Neuronal stem cell (in vitro differentiated cells): ENCODE data around the gene SPTBN5.

ENCODE experiments used
- DNase-seq: peaks from one replicate; pipeline ENCODE4 v3.0.0-alpha.2; 2013; ENCODE audit warnings: low spot score
- H2AFZ ChIP-seq: one replicate; pipeline ENCODE4 v1.6.1; 2013; ENCODE audit warnings: mild to moderate bottlenecking, low read length, inconsistent platforms
- H2AK5ac ChIP-seq: 2 replicates; pipeline ENCODE4 v1.6.1; 2013; ENCODE audit warnings: low read depth, mild to moderate bottlenecking, inconsistent platforms, low read length, moderate library complexity, mixed read lengths
- H2BK120ac ChIP-seq: 2 replicates; pipeline ENCODE4 v1.6.1; 2013; ENCODE audit warnings: low read depth, mild to moderate bottlenecking, inconsistent platforms, low read length, moderate library complexity, mixed read lengths
- H2BK12ac ChIP-seq: one replicate; pipeline ENCODE4 v1.6.1; 2013; ENCODE audit warnings: low read length, inconsistent platforms
- H2BK15ac ChIP-seq: 2 replicates; pipeline ENCODE4 v1.6.1; 2013; ENCODE audit warnings: mild to moderate bottlenecking, low read length, inconsistent platforms, mixed read lengths
- H2BK5ac ChIP-seq: one replicate; pipeline ENCODE4 v1.6.1; 2013; ENCODE audit warnings: inconsistent platforms, mild to moderate bottlenecking, low read length, moderate library complexity
- H3K14ac ChIP-seq: one replicate; pipeline ENCODE4 v1.6.1; 2013; ENCODE audit warnings: low read length, inconsistent platforms
- H3K18ac ChIP-seq: 2 replicates; pipeline ENCODE4 v1.6.1; 2013; ENCODE audit warnings: low read length, inconsistent platforms
- H3K23ac ChIP-seq: 2 replicates; pipeline ENCODE4 v1.6.1; 2013; ENCODE audit warnings: low read depth, mild to moderate bottlenecking, mixed read lengths, low read length, inconsistent platforms; ENCODE audit not compliant: poor library complexity
- H3K27ac ChIP-seq: replicated peaks from 3 replicates; pipeline ENCODE4 v1.5.1; 2013; ENCODE audit warnings: low read length, inconsistent platforms
- H3K27me3 ChIP-seq, 3 experiments: 2 replicates each; pipeline ENCODE4 v1.6.1; 2013; ENCODE audit warnings: low read length in 3 of 3, mild to moderate bottlenecking in 2 of 3, inconsistent platforms in 1 of 3, low read depth in 1 of 3, mixed read lengths in 1 of 3, moderate library complexity in 1 of 3; ENCODE audit not compliant: control insufficient read depth in 3 of 3, insufficient read depth in 3 of 3
- H3K36me3 ChIP-seq, 2 donors: replicated peaks in 1 of 2; 2 replicates each; pipeline ENCODE4 v1.6.1; 2013; ENCODE audit warnings: low read length in 2 of 2; ENCODE audit not compliant: control insufficient read depth in 2 of 2, insufficient read depth in 2 of 2
- H3K4ac ChIP-seq: 2 replicates; pipeline ENCODE4 v1.6.1; 2013; ENCODE audit warnings: inconsistent platforms, mild to moderate bottlenecking, low read length, moderate library complexity
- H3K4me1 ChIP-seq, 2 donors: 1 replicate in 1 of 2; 2 replicates in 1 of 2; pipeline ENCODE4 v1.6.1; 2013; ENCODE audit warnings: low read length in 2 of 2, low read depth in 1 of 2; ENCODE audit not compliant: control insufficient read depth in 2 of 2, insufficient read depth in 1 of 2
- H3K4me2 ChIP-seq: one replicate; pipeline ENCODE4 v1.6.1; 2013; ENCODE audit warnings: mild to moderate bottlenecking, low read length, inconsistent platforms; ENCODE audit not compliant: insufficient read depth, poor library complexity, severe bottlenecking
- H3K4me3 ChIP-seq, 2 donors: 2 replicates each; pipeline ENCODE4 v1.5.1; 2013; ENCODE audit warnings: low read length in 2 of 2, mild to moderate bottlenecking in 2 of 2, inconsistent platforms in 1 of 2, moderate library complexity in 1 of 2
- H3K79me1 ChIP-seq: one replicate; pipeline ENCODE4 v1.6.1; 2013; ENCODE audit warnings: low read depth, mild to moderate bottlenecking, inconsistent platforms, low read length, moderate library complexity
- H3K9ac ChIP-seq: one replicate; pipeline ENCODE4 v1.6.1; 2013; ENCODE audit warnings: mild to moderate bottlenecking, low read depth, low read length, inconsistent platforms; ENCODE audit not compliant: poor library complexity
- H3K9me3 ChIP-seq, 2 donors: replicated peaks in 1 of 2; 2 replicates each; pipeline versions ENCODE3 to v1.6.1; 2013; ENCODE audit warnings: low read length in 2 of 2, mild to moderate bottlenecking in 2 of 2, inconsistent platforms in 1 of 2, low read depth in 1 of 2, mixed read lengths in 1 of 2, moderate library complexity in 1 of 2; ENCODE audit not compliant: control insufficient read depth in 2 of 2, insufficient read depth in 1 of 2
- H4K8ac ChIP-seq: one replicate; pipeline ENCODE4 v1.6.1; 2013; ENCODE audit warnings: low read depth, mild to moderate bottlenecking, inconsistent platforms, low read length, moderate library complexity
- H4K91ac ChIP-seq: one replicate; pipeline ENCODE4 v1.6.1; 2013; ENCODE audit warnings: low read length, low read depth, mild to moderate bottlenecking, inconsistent platforms; ENCODE audit not compliant: poor library complexity
- WGBS, 2 donors: extraction: QIAGEN DNeasy Blood & Tissue Kit; methylation state at CpG; one replicate each; pipeline ENCODE4 v1.1.7; 2013; ENCODE audit warnings: missing lambda C conversion rate in 2 of 2, mixed read lengths in 1 of 2; ENCODE audit not compliant: insufficient read length in 2 of 2, insufficient replicate concordance in 1 of 2; ENCODE audit errors: extremely low coverage in 2 of 2; 5-methylcytosine and 5-hydroxymethylcytosine counted together

Gene SPTBN5

DNA sequence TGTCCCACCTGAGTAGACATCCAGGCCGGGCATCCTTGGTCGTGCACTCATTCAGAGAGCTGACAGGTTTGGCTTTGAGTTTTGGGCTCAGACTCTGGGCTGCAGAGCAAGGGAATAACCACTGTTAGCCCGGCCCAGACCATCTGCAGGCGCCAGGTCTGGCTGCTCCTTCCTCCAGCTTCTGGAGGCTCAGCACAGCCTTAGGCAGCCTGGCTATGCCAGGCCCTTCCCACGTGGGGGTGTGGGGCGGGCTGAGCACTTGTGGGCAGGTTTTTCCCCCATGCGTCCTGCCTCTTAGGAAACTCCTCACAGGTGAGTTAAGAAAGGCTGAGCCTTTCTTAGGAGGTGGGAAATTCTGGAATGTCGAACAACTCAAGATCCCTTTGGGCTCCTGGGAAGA is 44.0 kb downstream of the SPTBN5 start:
- no peak overlapping the region for H4K91ac ChIP-seq
- no peak overlapping the region for H3K4me3 ChIP-seq
- no peak overlapping the region for H3K9ac ChIP-seq
- no peaks in the 10 kb centered on the region for H3K9me3 ChIP-seq
- H3K36me3 ChIP-seq = peaks cover 21 to 39% of the 10 kb centered on the region in 2 donors
- no CpG with 5 or more reads among the region's 8 CpGs for WGBS, 2 donors
- no peaks in the 10 kb centered on the region for H3K27me3 ChIP-seq
- no peak overlapping the region for H3K14ac ChIP-seq
- H2AFZ ChIP-seq = no peak overlapping the region
- peak overlapping the region; percentile 13 for H2AK5ac ChIP-seq
- H2BK12ac ChIP-seq = no peak overlapping the region
- no peak overlapping the region for H3K4me2 ChIP-seq
- H4K8ac ChIP-seq = no peak overlapping the region
- H2BK120ac ChIP-seq = no peak overlapping the region
- no peak overlapping the region for H3K27ac ChIP-seq
- H3K18ac ChIP-seq = no peak overlapping the region
- DNase-seq = no peak
- no peak overlapping the region for H2BK5ac ChIP-seq
- no peak overlapping the region for H3K23ac ChIP-seq
- no peak overlapping the region for H3K4ac ChIP-seq
- H3K4me1 ChIP-seq = peaks cover under 1 to 3% of the 10 kb centered on the region in 2 donors
- no peaks in the 10 kb centered on the region for H3K79me1 ChIP-seq
- H2BK15ac ChIP-seq = no peak overlapping the region

DNA sequence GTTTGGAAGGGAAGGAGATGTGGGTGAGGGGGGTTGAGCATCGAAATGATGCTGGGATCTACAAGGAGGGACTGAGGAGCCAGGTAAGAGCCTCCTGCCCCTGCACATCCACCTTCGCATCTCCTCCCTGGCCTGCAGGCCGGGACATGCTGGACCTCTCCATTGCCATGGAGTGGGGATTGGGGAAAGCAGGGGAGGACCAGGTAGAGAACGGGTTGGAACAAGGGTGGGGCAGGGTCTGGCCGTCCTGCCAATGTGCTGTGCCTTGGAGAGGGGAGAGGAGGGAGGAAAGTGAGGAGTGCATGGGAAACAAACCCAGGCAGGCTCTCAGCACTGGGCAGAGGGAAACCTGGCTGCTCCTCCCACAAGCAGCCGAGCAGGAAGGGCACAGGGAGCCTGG is 44.6 kb downstream of the SPTBN5 start:
- no peak overlapping the region for H3K4me2 ChIP-seq
- no peak overlapping the region for H3K4ac ChIP-seq
- WGBS, 2 donors = no CpG with 5 or more reads among the region's 6 CpGs
- no peak overlapping the region for H4K8ac ChIP-seq
- no peak overlapping the region for H3K27ac ChIP-seq
- H2BK12ac ChIP-seq = no peak overlapping the region
- H3K4me3 ChIP-seq = no peak overlapping the region
- peaks cover 0 to 3% of the 10 kb centered on the region in 2 donors for H3K4me1 ChIP-seq
- no peak overlapping the region for H3K9ac ChIP-seq
- peak overlapping the region; percentile 2 for H3K23ac ChIP-seq
- H2BK15ac ChIP-seq = peak overlapping the region; percentile 39
- H3K9me3 ChIP-seq = no peaks in the 10 kb centered on the region
- H3K18ac ChIP-seq = no peak overlapping the region
- no peak overlapping the region for H2AFZ ChIP-seq
- no peaks in the 10 kb centered on the region for H3K27me3 ChIP-seq
- H4K91ac ChIP-seq = no peak overlapping the region
- no peak for DNase-seq
- H3K14ac ChIP-seq = no peak overlapping the region
- H3K36me3 ChIP-seq = peaks cover 23 to 46% of the 10 kb centered on the region in 2 donors
- H2BK5ac ChIP-seq = no peak overlapping the region
- H3K79me1 ChIP-seq = no peaks in the 10 kb centered on the region
- H2BK120ac ChIP-seq = no peak overlapping the region
- H2AK5ac ChIP-seq = peak overlapping the region; percentile 13

GRCh38 chr15:41848631-41849030 is 45.2 kb downstream of the SPTBN5 start:
- no peak overlapping the region for H3K4me3 ChIP-seq
- peaks cover 23 to 48% of the 10 kb centered on the region in 2 donors for H3K36me3 ChIP-seq
- H2AFZ ChIP-seq = no peak overlapping the region
- H2BK12ac ChIP-seq = no peak overlapping the region
- H2BK120ac ChIP-seq = no peak overlapping the region
- no peak overlapping the region for H3K4me2 ChIP-seq
- no peak overlapping the region for H2BK5ac ChIP-seq
- H4K91ac ChIP-seq = no peak overlapping the region
- H3K18ac ChIP-seq = no peak overlapping the region
- H2AK5ac ChIP-seq = no peak overlapping the region
- DNase-seq = no peak
- no peaks in the 10 kb centered on the region for H3K9me3 ChIP-seq
- no peak overlapping the region for H3K27ac ChIP-seq
- H4K8ac ChIP-seq = no peak overlapping the region
- H3K4me1 ChIP-seq = peaks cover 0 to 3% of the 10 kb centered on the region in 2 donors
- H3K23ac ChIP-seq = no peak overlapping the region
- H3K4ac ChIP-seq = no peak overlapping the region
- H3K14ac ChIP-seq = no peak overlapping the region
- no peak overlapping the region for H2BK15ac ChIP-seq
- WGBS, 2 donors = no CpG with 5 or more reads among the region's 10 CpGs
- H3K79me1 ChIP-seq = no peaks in the 10 kb centered on the region
- H3K9ac ChIP-seq = no peak overlapping the region
- no peaks in the 10 kb centered on the region for H3K27me3 ChIP-seq

GRCh38 chr15:41847981-41848380 is 45.9 kb downstream of the SPTBN5 start:
- Histone ChIP-seq H3K27ac (no peak overlapping the region), H3K4me3 (no peak overlapping the region), H3K4me1 (peaks cover 0 to 3% of the 10 kb centered on the region in 2 donors), H4K8ac (no peak overlapping the region), H3K23ac (peak overlapping the region; percentile 27), H2BK120ac (no peak overlapping the region), H3K36me3 (peaks cover 23 to 48% of the 10 kb centered on the region in 2 donors), H3K4me2 (no peak overlapping the region), H2BK12ac (no peak overlapping the region), H2BK15ac (no peak overlapping the region), H3K4ac (no peak overlapping the region), H3K9me3 (no peaks in the 10 kb centered on the region), H3K27me3 (no peaks in the 10 kb centered on the region), H2AFZ (no peak overlapping the region), H4K91ac (no peak overlapping the region), H3K14ac (no peak overlapping the region), H3K18ac (no peak overlapping the region), H2BK5ac (no peak overlapping the region), H3K9ac (peak overlapping the region; percentile 12), H2AK5ac (no peak overlapping the region), H3K79me1 (no peaks in the 10 kb centered on the region)
- no peak for DNase-seq
- WGBS, 2 donors = no CpG with 5 or more reads among the region's 9 CpGs
